HepG2 (cell line): ENCODE data around the gene MAGI1. TPM values are rescaled to one million over a fixed set of nuclear protein-coding genes. Genes with fewer than 3 reads are reported as not detected.

ENCODE experiments used
- ATAC-seq: fragments of 200-7000 bp; cut with Tn5 transposase; 3 replicates; pipeline ENCODE4 v1.9.1; 2020; ENCODE audit warnings: mild to moderate bottlenecking, moderate library complexity
- BruUV-seq: library from RNA; stranded (reverse); fragments of 400-500 nt; replicated peaks from 2 replicates; lab custom pipeline; 2021; lab: Mats Ljungman, UMichigan
- CTCF ChIA-PET: fragments of 300-600 bp; formaldehyde crosslinking; extraction: SDS; loops from one replicate; lab custom pipeline; 2021; ENCODE audit warnings: low total read pairs, inconsistent platforms, low intra/inter-chr PET ratio; lab: Yijun Ruan, JAX
- POLR2A ChIA-PET: fragments of 350-600 bp; sonication (Branson Sonifier 250); formaldehyde crosslinking; loops from one replicate; lab custom pipeline; 2020; ENCODE audit warnings: antibody characterized with exemption, inconsistent platforms; lab: Yijun Ruan, JAX
- DNase-seq: peaks from one replicate; pipeline ENCODE4 v3.0.0-alpha.2; 2015; ENCODE audit warnings: low spot score
- FAIRE-seq: peaks from 3 replicates; lab custom pipeline; 2011; peaks lifted over from hg19 to GRCh38; lab: Jason Lieb, UNC
- H2AFZ ChIP-seq: one replicate; pipeline ENCODE4 v1.6.1; 2011; ENCODE audit warnings: low read length, inconsistent platforms
- H3K27ac ChIP-seq: fragments of 300-600 bp; 3 replicates; pipeline ENCODE4 v1.8.0; 2011; ENCODE audit warnings: mixed run types, mild to moderate bottlenecking, mixed read lengths, low read length, inconsistent platforms; ENCODE audit not compliant: insufficient read depth; ENCODE audit errors: extremely low read length
- H3K27me3 ChIP-seq, 2 experiments: fragments of 200-600 bp in 1 of 2; 2 replicates in 1 of 2; 3 replicates in 1 of 2; pipeline versions ENCODE4 v1.6.0 to v1.8.0; 2011; ENCODE audit warnings: low read length in 2 of 2, mild to moderate bottlenecking in 2 of 2, moderate library complexity in 2 of 2, inconsistent platforms in 1 of 2; ENCODE audit not compliant: insufficient read depth in 2 of 2, control insufficient read depth in 1 of 2
- H3K36me3 ChIP-seq, 2 experiments: fragments of 200-600 bp in 1 of 2; replicated peaks in 1 of 2; 2 replicates in 1 of 2; 3 replicates in 1 of 2; pipeline versions ENCODE4 v1.5.1 to v1.8.0; 2011; ENCODE audit warnings: low read length in 2 of 2, inconsistent platforms in 1 of 2; ENCODE audit not compliant: insufficient read depth in 2 of 2, control insufficient read depth in 1 of 2
- H3K4me1 ChIP-seq: 2 replicates; pipeline ENCODE4 v1.5.1; 2012; ENCODE audit warnings: low read length, inconsistent platforms; ENCODE audit not compliant: insufficient read depth
- H3K4me2 ChIP-seq: 2 replicates; pipeline ENCODE4 v1.6.0; 2011; ENCODE audit warnings: low read depth, low read length, inconsistent platforms
- H3K4me3 ChIP-seq, 3 experiments: fragments of 200-600 bp in 1 of 3; sonication (generic), shearing (Covaris generic) in 1 of 3; replicated peaks in 1 of 3; 2 replicates each; pipeline ENCODE4 v1.5.1; 2011 to 2016; ENCODE audit warnings: low read length in 3 of 3, inconsistent platforms in 2 of 3, low read depth in 2 of 3, mild to moderate bottlenecking in 2 of 3, control low read depth in 1 of 3, mixed read lengths in 1 of 3; ENCODE audit not compliant: insufficient read depth in 1 of 3
- H3K79me2 ChIP-seq: one replicate; pipeline ENCODE4 v1.6.1; 2011; ENCODE audit warnings: low read length, inconsistent platforms; ENCODE audit not compliant: insufficient read depth
- H3K9ac ChIP-seq: 2 replicates; pipeline ENCODE4 v1.6.0; 2011; ENCODE audit warnings: mild to moderate bottlenecking, low read depth, low read length, inconsistent platforms; ENCODE audit not compliant: insufficient read depth
- H3K9me3 ChIP-seq: 2 replicates; pipeline ENCODE4 v1.5.1; 2012; ENCODE audit warnings: mild to moderate bottlenecking, low read length
- H4K20me1 ChIP-seq: 2 replicates; pipeline ENCODE4 v1.6.0; 2011; ENCODE audit warnings: inconsistent platforms, mild to moderate bottlenecking, low read length, moderate library complexity; ENCODE audit not compliant: insufficient read depth
- AGO2 ChIP-seq: fragments of 200-400 bp; formaldehyde crosslinking; optimal IDR thresholded peaks from 2 replicates; pipeline ENCODE3; 2017; ENCODE audit warnings: mild to moderate bottlenecking, low read depth, low read length, moderate library complexity
- BATF2 ChIP-seq: sonication (generic); formaldehyde crosslinking; IDR thresholded peaks from 2 replicates; pipeline ENCODE4 v1.8.0; 2022; ENCODE audit warnings: mild to moderate bottlenecking, missing genetic modification reagents, moderate library complexity
- ETS1 ChIP-seq: sonication (generic); formaldehyde crosslinking; IDR thresholded peaks from 2 replicates; pipeline ENCODE4 v1.4.0; 2020; ENCODE audit warnings: missing genetic modification reagents
- FOXA3 ChIP-seq: IDR thresholded peaks from 2 replicates; pipeline ENCODE4 v1.6.1; 2016; ENCODE audit warnings: missing genetic modification reagents, missing compliant biosample characterization
- FOXC1 ChIP-seq: sonication (generic); formaldehyde crosslinking; IDR thresholded peaks from 2 replicates; pipeline ENCODE4 v1.8.0; 2022; ENCODE audit warnings: mild to moderate bottlenecking, missing genetic modification reagents, borderline replicate concordance
- GFI1 ChIP-seq: sonication (generic); formaldehyde crosslinking; IDR thresholded peaks from 2 replicates; pipeline ENCODE4 v1.5.0; 2020; ENCODE audit warnings: missing genetic modification reagents, mild to moderate bottlenecking, borderline replicate concordance
- GTF3A ChIP-seq: sonication (generic); formaldehyde crosslinking; conservative IDR thresholded peaks from 2 replicates; pipeline ENCODE4 v1.4.0; 2020; ENCODE audit warnings: mild to moderate bottlenecking, missing genetic modification reagents
- HNRNPLL ChIP-seq: fragments of 200-400 bp; formaldehyde crosslinking; IDR thresholded peaks from 2 replicates; pipeline ENCODE4 v1.6.1; 2017; ENCODE audit warnings: mild to moderate bottlenecking, low read depth, low read length; ENCODE audit not compliant: poor library complexity, severe bottlenecking
- MED13 ChIP-seq: sonication (generic); formaldehyde crosslinking; IDR thresholded peaks from 2 replicates; pipeline ENCODE4 v1.5.0; 2020; ENCODE audit warnings: missing genetic modification reagents
- MEIS2 ChIP-seq: sonication (generic); formaldehyde crosslinking; IDR thresholded peaks from 2 replicates; pipeline ENCODE4 v1.9.0; 2021; ENCODE audit warnings: mild to moderate bottlenecking, missing genetic modification reagents
- MXD1 ChIP-seq: sonication (generic); formaldehyde crosslinking; IDR thresholded peaks from 2 replicates; pipeline ENCODE4 v1.4.0; 2020; ENCODE audit warnings: mild to moderate bottlenecking, missing genetic modification reagents
- PHB2 ChIP-seq: fragments of 450-650 bp; IDR thresholded peaks from 2 replicates; pipeline ENCODE4 v1.6.1; 2018; ENCODE audit not compliant: partially characterized antibody
- SMARCE1 ChIP-seq: fragments of 450-650 bp; IDR thresholded peaks from 2 replicates; pipeline ENCODE4 v1.6.1; 2017; ENCODE audit warnings: borderline replicate concordance
- ZNF546 ChIP-seq: sonication (generic); formaldehyde crosslinking; conservative IDR thresholded peaks from 2 replicates; pipeline ENCODE4 v1.8.1; 2023; ENCODE audit warnings: mild to moderate bottlenecking, missing genetic modification reagents
- ZNF556 ChIP-seq: sonication (generic); formaldehyde crosslinking; IDR thresholded peaks from 2 replicates; pipeline ENCODE4 v1.4.0; 2020; ENCODE audit warnings: mild to moderate bottlenecking, missing genetic modification reagents, borderline replicate concordance
- ZNF570 ChIP-seq: sonication (generic); formaldehyde crosslinking; IDR thresholded peaks from 2 replicates; pipeline ENCODE4 v1.4.0; 2020; ENCODE audit warnings: mild to moderate bottlenecking, missing genetic modification reagents, borderline replicate concordance
- ZNF674 ChIP-seq: sonication (generic); formaldehyde crosslinking; IDR thresholded peaks from 2 replicates; pipeline ENCODE4 v1.5.0; 2020; ENCODE audit warnings: low read depth, mild to moderate bottlenecking, missing genetic modification reagents
- ZNF704 ChIP-seq: sonication (generic); formaldehyde crosslinking; IDR thresholded peaks from 2 replicates; pipeline ENCODE4 v1.8.1; 2023; ENCODE audit warnings: mild to moderate bottlenecking, inconsistent platforms, moderate library complexity, missing genetic modification reagents, borderline replicate concordance
- ZNF710 ChIP-seq: sonication (generic); formaldehyde crosslinking; IDR thresholded peaks from 2 replicates; pipeline ENCODE4 v1.5.0; 2020; ENCODE audit warnings: mild to moderate bottlenecking, missing genetic modification reagents, borderline replicate concordance
- ZSCAN29 ChIP-seq: sonication (generic); formaldehyde crosslinking; conservative IDR thresholded peaks from 2 replicates; pipeline ENCODE4 v1.4.0; 2020; ENCODE audit warnings: mild to moderate bottlenecking, missing genetic modification reagents
- WGBS: methylation state at CpG from one replicate; pipeline ENCODE4 v1.1.6; 2017; ENCODE audit warnings: low lambda C conversion rate; 5-methylcytosine and 5-hydroxymethylcytosine counted together
- in situ Hi-C: cut with HindIII; loops from 2 replicates; pipeline ENCODE4 v1.10.0; 2017; ENCODE audit warnings: low pct_unique_long_range_greater_than_20kb; ENCODE audit not compliant: extremely low pct_ligation_motif_present
- intact Hi-C: fragments of 100-400 bp; cut with micrococcal nuclease; formaldehyde crosslinking; loops from one replicate; pipeline ENCODE4 v1.10.0; 2022; ENCODE audit not compliant: unreplicated experiment
- polyA plus RNA-seq, 8 experiments: library from polyadenylated mRNA; depleted of rRNA in 3 of 8; stranded (reverse) in 7 of 8; unstranded in 1 of 8; fragments of >200 nt; fragmentation: Illumina TruSeq in 4 of 8; extraction: Trizol in 4 of 8; gene quantifications; 2 replicates each; pipeline versions ENCODE4 v1.2.1 to v1.2.3, GENCODE V29; 2011 to 2016; ENCODE audit warnings: low read depth in 4 of 8, missing spikeins in 1 of 8, mixed read lengths in 1 of 8; ENCODE audit not compliant: insufficient read depth in 1 of 8
- total RNA-seq, 5 experiments: library from RNA; depleted of rRNA; stranded (reverse); fragments of >200 nt; fragmentation: Illumina TruSeq; extraction: Trizol; gene quantifications; 2 replicates each; pipeline ENCODE4 v1.2.3, GENCODE V29; 2016; ENCODE audit warnings: low read depth in 1 of 5

MAGI1 gene
- total and polyA plus RNA-seq, 2 of the 13 experiments (the other 11 are each of a cell fraction or from before 2014, with no cell fraction given), result 22.2 to 26.0 TPM

GRCh38 chr3:65922441-65922840, 116.3 kb downstream of the MAGI1 start (continued):
- TF ChIP-seq ZNF704 (no peak), MED13 (CRISPR knock-in tag) (no peak), FOXC1 (CRISPR knock-in tag) (no peak), ETS1 (CRISPR knock-in tag) (no peak), ZNF556 (CRISPR knock-in tag) (no peak), ZNF570 (CRISPR knock-in tag) (no peak), ZNF674 (CRISPR knock-in tag) (no peak)

- ChIA-PET POLR2A (no interaction called here), CTCF (no interaction called here)
- Histone ChIP-seq H3K27ac (no peak overlapping the region), H3K4me3 (no peak overlapping the region), H3K9ac (no peak overlapping the region), H3K4me2 (no peak overlapping the region), H3K27me3 (no peaks in the 10 kb centered on the region), H4K20me1 (peaks cover 7% of the 10 kb centered on the region; the same call in 1 of the 2 replicates), H3K4me1 (peaks cover 17% of the 10 kb centered on the region), H3K9me3 (peaks cover 12% of the 10 kb centered on the region), H3K79me2 (peaks cover 81% of the 10 kb centered on the region), H3K36me3 (no peaks in the 10 kb centered on the region), H2AFZ (no peak overlapping the region)
- ATAC-seq (no peak), DNase-seq (no peak), FAIRE-seq (no peak)
- BruUV-seq, result no TSS peak
- in situ Hi-C loops, result no loop called here
- 98% methylated on average over 2 of the region's 2 CpGs for WGBS
- intact Hi-C loops, result loop anchor here (10.0 kb wide), 2 partner anchors 115 to 135 kb away; partner anchors contain the start of gene MAGI1
- TF ChIP-seq ZNF710 (no peak), GTF3A (CRISPR knock-in tag) (no peak), FOXA3 (CRISPR knock-in tag) (no peak), AGO2 (no peak), ZNF546 (no peak), MEIS2 (CRISPR knock-in tag) (no peak), PHB2 (no peak), GFI1 (CRISPR knock-in tag) (no peak), HNRNPLL (no peak), ZSCAN29 (no peak), MXD1 (CRISPR knock-in tag) (no peak), SMARCE1 (no peak), BATF2 (CRISPR knock-in tag) (no peak)
Observed at GRCh38 chr3:65919826-65920225, 118.9 kb downstream of the MAGI1 start.
